Nephron (organoid): ENCODE results near the gene DNER.
A peak's percentile ranks its signal among the peaks of the same experiment; 100 is the strongest.

Source experiments
- H3K27ac Mint-ChIP-seq, 3 experiments: 2 replicates each; pipeline ENCODE4 v1.8.0; 2020; ENCODE audit warnings: mixed read lengths in 3 of 3, mild to moderate bottlenecking in 2 of 3, moderate library complexity in 1 of 3
- H3K27me3 Mint-ChIP-seq: 2 replicates; pipeline ENCODE4 v1.8.0; 2021; ENCODE audit warnings: low read depth, mild to moderate bottlenecking, moderate library complexity, mixed read lengths
- H3K36me3 Mint-ChIP-seq: 2 replicates; pipeline ENCODE4 v1.8.0; 2020; ENCODE audit warnings: low read depth, mixed read lengths
- H3K4me1 Mint-ChIP-seq: 2 replicates; pipeline ENCODE4 v1.8.0; 2020; ENCODE audit warnings: mixed read lengths
- H3K4me3 Mint-ChIP-seq, 3 experiments: 2 replicates each; pipeline ENCODE4 v1.8.0; 2020; ENCODE audit warnings: mild to moderate bottlenecking in 3 of 3, mixed read lengths in 3 of 3, moderate library complexity in 2 of 3
- H3K9me3 Mint-ChIP-seq: 2 replicates; pipeline ENCODE4 v1.8.0; 2020; ENCODE audit warnings: mixed read lengths
- TF ChIP-seq, protein P1 (sequence below), 3 experiments: fragments of 200-600 bp; sonication (generic); IDR thresholded peaks; one replicate each; pipeline ENCODE4 v1.5.0; 2021; ENCODE audit warnings: antibody characterized with exemption in 3 of 3; ENCODE audit not compliant: unreplicated experiment in 3 of 3

Gene DNER

DNA sequence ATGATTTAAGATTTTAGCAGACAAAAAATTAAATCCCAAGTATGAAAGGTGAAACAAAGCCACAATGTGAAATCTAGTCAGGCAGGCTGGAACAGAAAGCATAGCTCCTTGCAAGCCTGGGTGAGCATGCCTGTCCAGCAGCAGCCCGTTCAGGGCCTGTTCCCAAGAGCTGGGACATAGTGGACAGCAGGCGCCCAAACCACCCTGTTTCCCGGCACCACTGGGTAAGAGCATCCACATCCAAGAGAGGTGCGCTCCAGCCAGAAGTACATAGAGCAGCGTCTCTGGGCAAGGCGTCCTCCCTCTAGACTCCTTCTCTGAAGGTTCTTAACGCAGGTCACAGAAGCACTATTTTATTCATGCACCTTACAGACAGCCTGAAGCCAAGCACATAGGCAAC, 80.8 kb downstream of the DNER start:
- H3K4me1 Mint-ChIP-seq, result peaks cover 4% of the 10 kb centered on the region
- H3K9me3 Mint-ChIP-seq, result no peaks in the 10 kb centered on the region
- no peak overlapping the region for H3K4me3 Mint-ChIP-seq
- H3K36me3 Mint-ChIP-seq, result no peaks in the 10 kb centered on the region
- TF ChIP-seq, protein P1, sequence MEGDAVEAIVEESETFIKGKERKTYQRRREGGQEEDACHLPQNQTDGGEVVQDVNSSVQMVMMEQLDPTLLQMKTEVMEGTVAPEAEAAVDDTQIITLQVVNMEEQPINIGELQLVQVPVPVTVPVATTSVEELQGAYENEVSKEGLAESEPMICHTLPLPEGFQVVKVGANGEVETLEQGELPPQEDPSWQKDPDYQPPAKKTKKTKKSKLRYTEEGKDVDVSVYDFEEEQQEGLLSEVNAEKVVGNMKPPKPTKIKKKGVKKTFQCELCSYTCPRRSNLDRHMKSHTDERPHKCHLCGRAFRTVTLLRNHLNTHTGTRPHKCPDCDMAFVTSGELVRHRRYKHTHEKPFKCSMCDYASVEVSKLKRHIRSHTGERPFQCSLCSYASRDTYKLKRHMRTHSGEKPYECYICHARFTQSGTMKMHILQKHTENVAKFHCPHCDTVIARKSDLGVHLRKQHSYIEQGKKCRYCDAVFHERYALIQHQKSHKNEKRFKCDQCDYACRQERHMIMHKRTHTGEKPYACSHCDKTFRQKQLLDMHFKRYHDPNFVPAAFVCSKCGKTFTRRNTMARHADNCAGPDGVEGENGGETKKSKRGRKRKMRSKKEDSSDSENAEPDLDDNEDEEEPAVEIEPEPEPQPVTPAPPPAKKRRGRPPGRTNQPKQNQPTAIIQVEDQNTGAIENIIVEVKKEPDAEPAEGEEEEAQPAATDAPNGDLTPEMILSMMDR (IDR thresholded peaks at IDR 0.05; ENCODE audit: unreplicated experiment in 3 of 3), result no peak
- H3K27me3 Mint-ChIP-seq, result peaks cover 9% of the 10 kb centered on the region
- H3K27ac Mint-ChIP-seq, result peak overlapping the region in 1 of 3 experiments; percentile 70

DNA sequence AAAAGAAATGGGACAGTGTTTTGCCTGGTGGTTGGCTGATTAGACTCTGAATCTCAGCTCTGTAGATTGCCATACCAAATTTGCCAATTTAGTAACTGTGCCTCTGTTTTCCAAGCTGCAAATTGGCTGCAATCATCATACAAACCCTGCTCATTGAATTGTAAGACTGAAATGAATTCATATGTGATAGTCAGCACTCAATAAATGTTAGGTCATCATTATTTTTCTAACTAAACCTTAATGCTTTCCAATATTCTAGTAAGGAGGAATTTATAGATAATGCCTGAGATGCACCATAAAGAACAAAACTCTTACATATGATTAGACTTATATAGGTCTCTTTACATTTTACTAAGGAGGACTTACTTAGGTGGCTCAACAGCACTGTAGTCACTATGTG, 85.3 kb downstream of the DNER start:
- Mint-ChIP-seq H3K9me3 (no peaks in the 10 kb centered on the region), H3K27me3 (peaks cover 7% of the 10 kb centered on the region), H3K4me3 (no peak overlapping the region), H3K36me3 (no peaks in the 10 kb centered on the region), H3K27ac (no peak overlapping the region), H3K4me1 (no peaks in the 10 kb centered on the region)
- TF ChIP-seq, protein P1 (IDR thresholded peaks at IDR 0.05; ENCODE audit: unreplicated experiment in 3 of 3), result no peak

DNA sequence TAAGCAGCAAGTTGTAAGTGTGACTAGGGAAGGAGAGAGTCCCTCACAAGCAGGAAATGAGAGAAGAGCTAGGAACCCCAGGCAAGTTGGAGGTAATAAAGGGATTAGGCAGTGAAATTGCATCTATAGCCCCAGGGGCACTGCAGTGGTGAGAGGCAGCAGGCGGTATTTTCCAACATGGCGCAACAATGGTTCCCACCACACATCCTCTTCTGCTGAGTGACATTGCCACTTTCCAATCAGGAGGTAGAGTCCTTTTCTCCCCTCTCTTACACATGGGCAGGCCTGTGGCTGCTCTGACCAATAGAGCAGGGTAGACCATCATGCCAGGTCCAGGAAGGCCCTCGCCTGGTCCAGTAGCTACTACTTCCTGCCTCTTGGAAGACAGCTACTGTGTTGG, 86.6 kb downstream of the DNER start:
- H3K27me3 Mint-ChIP-seq, result peaks cover 3% of the 10 kb centered on the region
- TF ChIP-seq, protein P1 (IDR thresholded peaks at IDR 0.05; ENCODE audit: unreplicated experiment in 3 of 3), result no peak
- no peaks in the 10 kb centered on the region for H3K9me3 Mint-ChIP-seq
- no peaks in the 10 kb centered on the region for H3K36me3 Mint-ChIP-seq
- no peaks in the 10 kb centered on the region for H3K4me1 Mint-ChIP-seq
- H3K4me3 Mint-ChIP-seq, result no peak overlapping the region
- H3K27ac Mint-ChIP-seq, result peak overlapping the region in 1 of 3 experiments; percentile 64

DNA sequence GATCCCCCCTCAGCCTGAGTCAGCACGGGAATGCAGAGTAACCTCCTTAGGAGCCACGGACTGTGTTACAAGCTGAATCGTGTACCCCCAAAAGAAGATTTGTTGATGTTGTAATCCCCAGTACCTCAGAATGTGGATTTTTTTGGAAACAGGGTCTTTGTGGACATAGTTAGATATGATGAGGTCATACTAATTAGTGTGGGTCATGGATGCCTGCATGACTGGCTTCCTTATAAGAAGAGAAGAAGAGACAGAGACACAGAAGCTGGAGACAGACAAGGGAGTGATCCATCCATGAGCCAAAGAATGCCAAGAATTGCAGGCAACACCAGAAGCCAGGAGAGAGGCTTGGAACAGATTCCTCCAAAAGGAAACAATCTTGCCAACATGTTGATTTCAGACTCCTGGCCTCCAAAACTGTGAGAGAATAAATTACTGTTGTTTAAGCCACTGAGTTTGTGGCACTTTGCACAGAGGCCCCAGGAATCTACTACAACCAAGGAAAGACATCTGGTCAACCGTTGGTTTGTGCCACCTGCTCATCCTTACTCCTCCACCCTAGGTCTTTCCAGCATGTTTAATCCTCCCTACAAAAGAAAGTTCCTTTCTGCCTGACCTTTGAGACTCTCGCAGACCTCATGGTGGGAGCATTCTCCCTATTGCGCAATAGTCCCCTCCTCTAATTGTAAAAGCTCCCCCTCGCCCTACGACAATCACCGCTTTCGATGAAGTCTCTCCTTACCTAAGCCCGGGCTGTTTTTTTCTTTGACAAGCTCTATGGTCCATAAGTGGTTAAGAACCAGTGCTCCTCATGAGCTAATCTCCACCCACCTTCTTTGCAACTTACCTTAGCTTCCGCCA, 91.6 kb downstream of the DNER start:
- Mint-ChIP-seq H3K4me3 (no peak overlapping the region), H3K27ac (no peak overlapping the region), H3K27me3 (no peaks in the 10 kb centered on the region), H3K4me1 (no peaks in the 10 kb centered on the region), H3K36me3 (no peaks in the 10 kb centered on the region), H3K9me3 (no peaks in the 10 kb centered on the region)
- TF ChIP-seq, protein P1 (IDR thresholded peaks at IDR 0.05; ENCODE audit: unreplicated experiment in 3 of 3), result no peak

DNA sequence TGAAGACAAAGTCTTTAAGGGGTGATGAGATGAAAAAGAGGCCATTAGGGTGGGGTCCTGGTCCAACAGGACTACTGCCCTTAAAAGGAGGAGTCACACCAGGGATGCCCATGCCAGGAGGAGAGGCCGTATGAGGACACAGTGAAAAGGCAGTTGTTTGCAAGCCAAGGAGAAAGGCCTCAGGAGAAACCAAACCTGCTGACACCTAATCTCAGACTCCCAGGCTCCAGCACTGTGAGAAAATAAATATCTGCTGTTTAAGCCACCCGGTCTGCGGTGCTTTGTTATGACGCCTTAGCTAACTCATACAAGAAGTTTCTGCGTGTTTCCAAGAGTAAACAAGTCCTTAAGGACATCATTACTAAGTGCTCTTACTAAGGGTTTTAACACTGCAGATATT, 93.6 kb downstream of the DNER start:
- H3K9me3 Mint-ChIP-seq, result no peaks in the 10 kb centered on the region
- TF ChIP-seq, protein P1 (IDR thresholded peaks at IDR 0.05; ENCODE audit: unreplicated experiment in 3 of 3), result no peak
- no peak overlapping the region for H3K27ac Mint-ChIP-seq
- H3K27me3 Mint-ChIP-seq, result peaks cover 7% of the 10 kb centered on the region
- no peaks in the 10 kb centered on the region for H3K36me3 Mint-ChIP-seq
- H3K4me1 Mint-ChIP-seq, result no peaks in the 10 kb centered on the region
- no peak overlapping the region for H3K4me3 Mint-ChIP-seq

DNA sequence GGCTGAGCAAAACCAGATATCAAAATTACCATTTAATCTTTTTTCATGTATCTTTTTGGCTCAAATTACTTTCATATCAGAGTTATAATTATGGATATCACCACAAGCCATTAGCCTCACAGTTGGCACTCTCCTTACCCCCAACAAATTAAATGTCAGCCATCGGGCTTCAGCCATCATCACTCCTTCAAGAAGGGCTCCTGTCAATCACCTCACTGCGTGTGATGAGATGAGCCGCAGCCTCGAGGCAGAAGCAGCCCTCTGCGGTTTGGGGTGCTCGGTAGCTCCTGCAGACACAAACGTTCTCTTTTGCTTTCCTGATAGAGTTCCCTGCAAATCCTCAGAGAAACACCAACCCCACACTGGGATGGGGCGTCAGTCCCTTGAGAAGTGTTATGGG, 94.1 kb downstream of the DNER start:
- no peaks in the 10 kb centered on the region for H3K36me3 Mint-ChIP-seq
- no peak overlapping the region for H3K27ac Mint-ChIP-seq
- H3K9me3 Mint-ChIP-seq, result no peaks in the 10 kb centered on the region
- no peaks in the 10 kb centered on the region for H3K4me1 Mint-ChIP-seq
- TF ChIP-seq, protein P1 (IDR thresholded peaks at IDR 0.05; ENCODE audit: unreplicated experiment in 3 of 3), result no peak
- H3K4me3 Mint-ChIP-seq, result no peak overlapping the region
- peaks cover 7% of the 10 kb centered on the region for H3K27me3 Mint-ChIP-seq
